Epidermal melanocyte (primary cell): ENCODE results near the gene TGFA.

Experiments
- DNase-seq: peaks from one replicate; pipeline ENCODE4 v3.0.0; 2011; ENCODE audit warnings: low spot score; ENCODE audit not compliant: insufficient read length

TGFA gene

GRCh38 chr2:70552501-70553333 lies 909 bp downstream of the TGFA start:
- DNase-seq = no peak

GRCh38 chr2:70551167-70551566 lies 2.5 kb downstream of the TGFA start:
- DNase-seq = no peak

- DNase-seq = no peak
Measured at GRCh38 chr2:70549962-70550361, 3.7 kb downstream of the TGFA start.

- DNase-seq = no peak
Measured at GRCh38 chr2:70549064-70549710, 4.4 kb downstream of the TGFA start.

- no peak for DNase-seq
Measured at GRCh38 chr2:70548233-70548632, 5.4 kb downstream of the TGFA start.

GRCh38 chr2:70546885-70547284 lies 6.7 kb downstream of the TGFA start:
- no peak for DNase-seq

GRCh38 chr2:70546376-70546775 lies 7.2 kb downstream of the TGFA start:
- no peak for DNase-seq

- DNase-seq = no peak
Measured at GRCh38 chr2:70541481-70542020, 12.1 kb downstream of the TGFA start.

- no peak for DNase-seq
Measured at GRCh38 chr2:70537840-70538239, 15.8 kb downstream of the TGFA start.

- DNase-seq = no peak
Measured at GRCh38 chr2:70536517-70537055, 17.0 kb downstream of the TGFA start.

- no peak for DNase-seq
Measured at GRCh38 chr2:70535573-70535972, 18.1 kb downstream of the TGFA start.

- no peak for DNase-seq
Measured at GRCh38 chr2:70534183-70534836, 19.3 kb downstream of the TGFA start.

GRCh38 chr2:70532244-70532935 lies 21.2 kb downstream of the TGFA start:
- no peak for DNase-seq

GRCh38 chr2:70531419-70532086 lies 22.1 kb downstream of the TGFA start:
- no peak for DNase-seq

GRCh38 chr2:70529610-70530009 lies 24.0 kb downstream of the TGFA start:
- DNase-seq = no peak

- DNase-seq = no peak
Measured at GRCh38 chr2:70528929-70529328, 24.7 kb downstream of the TGFA start.

- DNase-seq = no peak
Measured at GRCh38 chr2:70528276-70528675, 25.4 kb downstream of the TGFA start.

GRCh38 chr2:70527447-70528080 lies 26.1 kb downstream of the TGFA start:
- no peak for DNase-seq

- no peak for DNase-seq
Measured at GRCh38 chr2:70526126-70526525, 27.5 kb downstream of the TGFA start.

GRCh38 chr2:70525032-70525431 lies 28.6 kb downstream of the TGFA start:
- DNase-seq = no peak
